Measurements from ENCODE around the gene SIL1.

SIL1 gene

GRCh38 chr5:138974227-138975063 lies 223.7 kb downstream of the SIL1 start:
- DNase-seq: no peak

GRCh38 chr5:138972836-138973235 lies 225.3 kb downstream of the SIL1 start:
- no peak for DNase-seq

GRCh38 chr5:138972230-138972629 lies 225.9 kb downstream of the SIL1 start:
- no peak for DNase-seq

- DNase-seq: no peak
Measured at GRCh38 chr5:138969323-138970002, 228.7 kb downstream of the SIL1 start.

- no peak for DNase-seq
Measured at GRCh38 chr5:138968601-138969000, 229.6 kb downstream of the SIL1 start.

GRCh38 chr5:138967791-138968448 lies 230.2 kb downstream of the SIL1 start:
- no peak for DNase-seq

- no peak for DNase-seq
Measured at GRCh38 chr5:138966236-138966985, 231.8 kb downstream of the SIL1 start.

- DNase-seq: no peak
Measured at GRCh38 chr5:138965626-138966025, 232.5 kb downstream of the SIL1 start.

GRCh38 chr5:138964647-138965201 lies 233.4 kb downstream of the SIL1 start:
- DNase-seq: no peak

GRCh38 chr5:138963763-138964371 lies 234.3 kb downstream of the SIL1 start:
- peak in 1 of 2 donors; percentile 6 for DNase-seq

GRCh38 chr5:138962614-138963370 lies 235.4 kb downstream of the SIL1 start:
- DNase-seq: no peak

- peak in 1 of 2 donors; percentile 11 for DNase-seq
Measured at GRCh38 chr5:138961729-138962128, 236.4 kb downstream of the SIL1 start.

GRCh38 chr5:138961221-138961620 lies 236.9 kb downstream of the SIL1 start:
- no peak for DNase-seq

- DNase-seq: no peak
Measured at GRCh38 chr5:138960145-138960692, 237.9 kb downstream of the SIL1 start.

- DNase-seq: no peak
Measured at GRCh38 chr5:138956801-138957200, 241.4 kb downstream of the SIL1 start.

GRCh38 chr5:138955671-138956295 lies 242.4 kb downstream of the SIL1 start:
- no peak for DNase-seq

GRCh38 chr5:138955013-138955660 lies 243.0 kb downstream of the SIL1 start:
- DNase-seq: peak; percentile 50 to 60

GRCh38 chr5:138954257-138955012 lies 243.7 kb downstream of the SIL1 start:
- no peak for DNase-seq
